Small intestine (tissue), 7 donors: ENCODE data around the gene ENTREP3. TPM values are rescaled to one million over a fixed set of nuclear protein-coding genes. Genes with fewer than 3 reads are reported as not detected.
A peak's percentile ranks its signal among the peaks of the same experiment; 100 is the strongest.

Source experiments
- DNase-seq, 2 donors: peaks; one replicate each; pipeline versions ENCODE4 v3.0.0 to v3.0.0-alpha.2; 2013
- FAIRE-seq: peaks from 2 replicates; lab custom pipeline; 2012; peaks lifted over from hg19 to GRCh38; lab: Jason Lieb, UNC
- H3K27ac ChIP-seq, 3 donors: one replicate each; pipeline ENCODE4 v1.5.1; 2013; ENCODE audit warnings: low read length in 2 of 3, mild to moderate bottlenecking in 2 of 3, control low read depth in 1 of 3, inconsistent platforms in 1 of 3, low read depth in 1 of 3, moderate library complexity in 1 of 3
- H3K27me3 ChIP-seq, 3 donors: one replicate each; pipeline ENCODE4 v1.6.1; 2013; ENCODE audit warnings: low read length in 3 of 3, inconsistent platforms in 1 of 3; ENCODE audit not compliant: control insufficient read depth in 3 of 3, insufficient read depth in 3 of 3
- H3K36me3 ChIP-seq, 3 donors: one replicate each; pipeline ENCODE4 v1.6.1; 2013; ENCODE audit warnings: low read length in 3 of 3, inconsistent platforms in 1 of 3, low read depth in 1 of 3, mild to moderate bottlenecking in 1 of 3, moderate library complexity in 1 of 3; ENCODE audit not compliant: control insufficient read depth in 3 of 3, insufficient read depth in 2 of 3
- H3K4me1 ChIP-seq, 3 donors: one replicate each; pipeline ENCODE4 v1.6.1; 2013; ENCODE audit warnings: low read length in 2 of 3, inconsistent platforms in 1 of 3, low read depth in 1 of 3, mild to moderate bottlenecking in 1 of 3, moderate library complexity in 1 of 3; ENCODE audit not compliant: control insufficient read depth in 3 of 3, insufficient read depth in 2 of 3
- H3K4me3 ChIP-seq, 3 donors: one replicate each; pipeline ENCODE4 v1.5.1; 2013; ENCODE audit warnings: low read length in 3 of 3, control low read depth in 1 of 3, inconsistent platforms in 1 of 3, low read depth in 1 of 3, mild to moderate bottlenecking in 1 of 3, moderate library complexity in 1 of 3
- H3K9me3 ChIP-seq, 2 donors: one replicate each; pipeline ENCODE4 v1.6.1; 2013; ENCODE audit warnings: low read depth in 1 of 2, low read length in 1 of 2; ENCODE audit not compliant: control insufficient read depth in 2 of 2, insufficient read depth in 1 of 2
- WGBS, 3 donors: extraction: QIAGEN DNeasy Blood & Tissue Kit; methylation state at CpG; one replicate each; pipeline ENCODE4 v1.1.7; 2013; 5-methylcytosine and 5-hydroxymethylcytosine counted together
- polyA plus RNA-seq, 4 donors: library from polyadenylated mRNA; stranded (reverse) in 3 of 4; unstranded in 1 of 4; fragments of 200-250 nt in 3 of 4; fragments of 120-200 nt in 1 of 4; gene quantifications; one replicate each; pipeline versions ENCODE4 v1.2.1 to v1.2.3, GENCODE V29; 2013
- donor health status: healthy with polysubstance abuse.
- donor health status: control.
- donor health status: control.
- donor health status: Bipolar disorder and iron deficiency.
- donor health status: healthy.

Gene ENTREP3
- polyA plus RNA-seq, 4 donors: 14.3 to 21.3 (median 16.8) TPM

GRCh38 chr1:155273343-155274245 is 18.3 kb upstream of the ENTREP3 start, which contains the start of gene CLK2:
Gene CLK2 (minus strand): TSS chr1:155273504. CDS start chr1:155270977, 2,527 bp downstream.
- H3K4me3 ChIP-seq: peak within 1 kb of the TSS; percentile 76 to 88 (median 81)
- H3K27me3 ChIP-seq: no peaks in the 10 kb centered on the region
- no peaks in the 10 kb centered on the region for H3K9me3 ChIP-seq
- peaks cover 12 to 23% (median 19%) of the 10 kb centered on the region in 3 donors for H3K36me3 ChIP-seq
- WGBS, 3 donors: 11 to 14% (median 13%) methylated on average over 46 to 61 of the region's 61 CpGs
- peak; percentile 97 to 99 for DNase-seq
- no peak for FAIRE-seq
- peaks cover 0 to 8% (median 7%) of the 10 kb centered on the region in 3 donors for H3K4me1 ChIP-seq
- H3K27ac ChIP-seq: peak within 1 kb of the TSS; percentile 82 to 93 (median 91)

- Histone ChIP-seq H3K4me1 (peaks cover 0 to 8% (median 4%) of the 10 kb centered on the region in 3 donors), H3K4me3 (peak overlapping the region; percentile 76 to 88 (median 81)), H3K9me3 (no peaks in the 10 kb centered on the region), H3K36me3 (peaks cover 20 to 32% (median 23%) of the 10 kb centered on the region in 3 donors), H3K27ac (peak overlapping the region; percentile 82 to 93 (median 91)), H3K27me3 (no peaks in the 10 kb centered on the region)
- 1 to 4% (median 2%) methylated on average over 33 to 44 of the region's 44 CpGs for WGBS, 3 donors
- DNase-seq (peak in 1 of 2 donors; percentile 83), FAIRE-seq (no peak)
These were observed 17.4 kb upstream of the ENTREP3 start for GRCh38 chr1:155272466-155273342.

GRCh38 chr1:155269381-155269780 is 14.1 kb upstream of the ENTREP3 start:
- DNase-seq: no peak
- 95 to 96% (median 95%) methylated on average over 21 of the region's 21 CpGs for WGBS, 3 donors
- no peaks in the 10 kb centered on the region for H3K9me3 ChIP-seq
- H3K27me3 ChIP-seq: no peaks in the 10 kb centered on the region
- H3K36me3 ChIP-seq: peaks cover 25 to 55% (median 36%) of the 10 kb centered on the region in 3 donors
- no peak for FAIRE-seq
- H3K4me3 ChIP-seq: no peak overlapping the region
- H3K27ac ChIP-seq: no peak overlapping the region
- peaks cover 0 to 8% (median 4%) of the 10 kb centered on the region in 3 donors for H3K4me1 ChIP-seq

- FAIRE-seq (no peak), DNase-seq (no peak)
- no peaks in the 10 kb centered on the region for H3K9me3 ChIP-seq
- H3K4me3 ChIP-seq: no peak overlapping the region
- H3K27me3 ChIP-seq: no peaks in the 10 kb centered on the region
- peaks cover 25 to 63% (median 39%) of the 10 kb centered on the region in 3 donors for H3K36me3 ChIP-seq
- peaks cover 0 to 8% (median 4%) of the 10 kb centered on the region in 3 donors for H3K4me1 ChIP-seq
- whole genome bisulfite sequencing, 3 donors: 92 to 96% (median 95%) methylated on average over 21 of the region's 21 CpGs
- no peak overlapping the region for H3K27ac ChIP-seq
These were observed 13.3 kb upstream of the ENTREP3 start for GRCh38 chr1:155268630-155269029.

GRCh38 chr1:155267373-155267772 is 12.1 kb upstream of the ENTREP3 start:
- Histone ChIP-seq H3K36me3 (peaks cover 27 to 71% (median 40%) of the 10 kb centered on the region in 3 donors), H3K9me3 (no peaks in the 10 kb centered on the region), H3K27me3 (no peaks in the 10 kb centered on the region), H3K27ac (no peak overlapping the region), H3K4me1 (peaks cover 0 to 11% (median 8%) of the 10 kb centered on the region in 3 donors), H3K4me3 (no peak overlapping the region)
- FAIRE-seq (no peak), DNase-seq (no peak)
- WGBS, 3 donors: 97 to 98% (median 98%) methylated on average over 2 of the region's 2 CpGs

GRCh38 chr1:155266553-155266952 is 11.3 kb upstream of the ENTREP3 start:
- Histone ChIP-seq H3K27me3 (no peaks in the 10 kb centered on the region), H3K4me3 (no peak overlapping the region), H3K9me3 (no peaks in the 10 kb centered on the region), H3K4me1 (peaks cover 0 to 5% (median 5%) of the 10 kb centered on the region in 3 donors), H3K27ac (no peak overlapping the region), H3K36me3 (peaks cover 27 to 71% (median 40%) of the 10 kb centered on the region in 3 donors)
- DNase-seq (no peak), FAIRE-seq (no peak)
- WGBS, 3 donors: 75 to 86% (median 80%) methylated on average over 6 of the region's 6 CpGs

- H3K27ac ChIP-seq: peak overlapping the region in 1 of 3 donors; percentile 8
- peaks cover 15 to 61% (median 18%) of the 10 kb centered on the region in 3 donors for H3K36me3 ChIP-seq
- peaks cover 0 to 12% (median 9%) of the 10 kb centered on the region in 3 donors for H3K4me1 ChIP-seq
- DNase-seq (no peak), FAIRE-seq (no peak)
- no peaks in the 10 kb centered on the region for H3K27me3 ChIP-seq
- H3K9me3 ChIP-seq: no peaks in the 10 kb centered on the region
- no peak overlapping the region for H3K4me3 ChIP-seq
- WGBS, 3 donors: 87 to 89% (median 89%) methylated on average over 11 of the region's 11 CpGs
These were observed 7.8 kb upstream of the ENTREP3 start for GRCh38 chr1:155263067-155263466.
